Tibial nerve (tissue), 4 donors: Measurements from ENCODE around the gene JOSD2.

Experiments used
- EP300 ChIP-seq, 2 donors: sonication (generic); formaldehyde crosslinking; IDR thresholded peaks; one replicate each; pipeline ENCODE4 v1.6.1; 2017; ENCODE audit warnings: antibody characterized with exemption in 2 of 2, mild to moderate bottlenecking in 1 of 2
- POLR2A ChIP-seq, 2 donors: fragments of 450-650 bp; IDR thresholded peaks; one replicate each; pipeline ENCODE4 v1.6.1; 2017; ENCODE audit warnings: antibody characterized with exemption in 2 of 2, mild to moderate bottlenecking in 2 of 2, moderate library complexity in 2 of 2
- TF ChIP-seq, protein P1 (sequence below), 5 experiments: fragments of 200-600 bp in 3 of 5; fragments of 450-650 bp in 2 of 5; sonication (generic) in 3 of 5; IDR thresholded peaks; one replicate each; pipeline ENCODE4 v1.5.1; 2016 to 2019; ENCODE audit warnings: antibody characterized with exemption in 5 of 5, mild to moderate bottlenecking in 3 of 5, moderate library complexity in 2 of 5

DNA sequence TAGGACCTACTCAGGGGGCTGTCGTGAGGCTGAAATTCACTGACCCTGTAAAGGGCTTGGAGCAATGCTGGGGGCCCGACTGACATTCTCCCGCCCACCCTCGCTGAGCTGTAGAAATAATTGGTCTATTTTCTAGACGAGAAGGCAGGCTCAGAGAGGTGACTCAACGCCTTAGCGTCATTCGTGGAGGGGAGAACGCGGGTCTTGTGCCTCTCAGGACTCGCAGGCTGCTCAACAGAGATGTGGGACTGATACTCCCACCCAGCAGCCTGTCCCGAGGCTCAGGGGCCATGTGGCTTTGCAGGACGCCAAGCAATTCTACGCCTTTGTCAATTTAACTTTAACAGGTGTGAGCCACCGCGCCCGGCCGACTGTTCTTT is 26.3 kb upstream of the JOSD2 start:
- TF ChIP-seq POLR2A (IDR thresholded peaks at IDR 0.05) (no peak), EP300 (IDR thresholded peaks at IDR 0.05) (no peak)
- TF ChIP-seq, protein P1, sequence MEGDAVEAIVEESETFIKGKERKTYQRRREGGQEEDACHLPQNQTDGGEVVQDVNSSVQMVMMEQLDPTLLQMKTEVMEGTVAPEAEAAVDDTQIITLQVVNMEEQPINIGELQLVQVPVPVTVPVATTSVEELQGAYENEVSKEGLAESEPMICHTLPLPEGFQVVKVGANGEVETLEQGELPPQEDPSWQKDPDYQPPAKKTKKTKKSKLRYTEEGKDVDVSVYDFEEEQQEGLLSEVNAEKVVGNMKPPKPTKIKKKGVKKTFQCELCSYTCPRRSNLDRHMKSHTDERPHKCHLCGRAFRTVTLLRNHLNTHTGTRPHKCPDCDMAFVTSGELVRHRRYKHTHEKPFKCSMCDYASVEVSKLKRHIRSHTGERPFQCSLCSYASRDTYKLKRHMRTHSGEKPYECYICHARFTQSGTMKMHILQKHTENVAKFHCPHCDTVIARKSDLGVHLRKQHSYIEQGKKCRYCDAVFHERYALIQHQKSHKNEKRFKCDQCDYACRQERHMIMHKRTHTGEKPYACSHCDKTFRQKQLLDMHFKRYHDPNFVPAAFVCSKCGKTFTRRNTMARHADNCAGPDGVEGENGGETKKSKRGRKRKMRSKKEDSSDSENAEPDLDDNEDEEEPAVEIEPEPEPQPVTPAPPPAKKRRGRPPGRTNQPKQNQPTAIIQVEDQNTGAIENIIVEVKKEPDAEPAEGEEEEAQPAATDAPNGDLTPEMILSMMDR (IDR thresholded peaks at IDR 0.05) = no peak
